GM10266 (cell line): ENCODE data around the gene FAM184B.
"Not testable (repeated sequence)": the region's sequence is repeated elsewhere in the genome, so short reads cannot be mapped to it uniquely, and the experiment has no call there.

Source experiments
- DNase-seq: peaks from one replicate; pipeline ENCODE4 v3.0.0; 2012; ENCODE audit errors: extremely low spot score
- TF ChIP-seq, protein P1 (sequence below): IDR thresholded peaks from 2 replicates; pipeline ENCODE4 v1.5.1; 2012; ENCODE audit warnings: mild to moderate bottlenecking, low read depth; ENCODE audit not compliant: control insufficient read depth, insufficient read depth; ENCODE audit errors: missing control alignments

The FAM184B gene

GRCh38 chr4:17721496-17722355 lies 59.7 kb downstream of the FAM184B start:
- TF ChIP-seq, protein P1, sequence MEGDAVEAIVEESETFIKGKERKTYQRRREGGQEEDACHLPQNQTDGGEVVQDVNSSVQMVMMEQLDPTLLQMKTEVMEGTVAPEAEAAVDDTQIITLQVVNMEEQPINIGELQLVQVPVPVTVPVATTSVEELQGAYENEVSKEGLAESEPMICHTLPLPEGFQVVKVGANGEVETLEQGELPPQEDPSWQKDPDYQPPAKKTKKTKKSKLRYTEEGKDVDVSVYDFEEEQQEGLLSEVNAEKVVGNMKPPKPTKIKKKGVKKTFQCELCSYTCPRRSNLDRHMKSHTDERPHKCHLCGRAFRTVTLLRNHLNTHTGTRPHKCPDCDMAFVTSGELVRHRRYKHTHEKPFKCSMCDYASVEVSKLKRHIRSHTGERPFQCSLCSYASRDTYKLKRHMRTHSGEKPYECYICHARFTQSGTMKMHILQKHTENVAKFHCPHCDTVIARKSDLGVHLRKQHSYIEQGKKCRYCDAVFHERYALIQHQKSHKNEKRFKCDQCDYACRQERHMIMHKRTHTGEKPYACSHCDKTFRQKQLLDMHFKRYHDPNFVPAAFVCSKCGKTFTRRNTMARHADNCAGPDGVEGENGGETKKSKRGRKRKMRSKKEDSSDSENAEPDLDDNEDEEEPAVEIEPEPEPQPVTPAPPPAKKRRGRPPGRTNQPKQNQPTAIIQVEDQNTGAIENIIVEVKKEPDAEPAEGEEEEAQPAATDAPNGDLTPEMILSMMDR: no peak

GRCh38 chr4:17719106-17719505 lies 62.3 kb downstream of the FAM184B start:
- no peak for DNase-seq
- TF ChIP-seq, protein P1: no peak

More at GRCh38 chr4:17721496-17722355, 59.7 kb downstream of the FAM184B start:
- no peak for DNase-seq

- no peak for DNase-seq
- TF ChIP-seq, protein P1: no peak
Measured at GRCh38 chr4:17718471-17718870, 63.0 kb downstream of the FAM184B start.

DNA sequence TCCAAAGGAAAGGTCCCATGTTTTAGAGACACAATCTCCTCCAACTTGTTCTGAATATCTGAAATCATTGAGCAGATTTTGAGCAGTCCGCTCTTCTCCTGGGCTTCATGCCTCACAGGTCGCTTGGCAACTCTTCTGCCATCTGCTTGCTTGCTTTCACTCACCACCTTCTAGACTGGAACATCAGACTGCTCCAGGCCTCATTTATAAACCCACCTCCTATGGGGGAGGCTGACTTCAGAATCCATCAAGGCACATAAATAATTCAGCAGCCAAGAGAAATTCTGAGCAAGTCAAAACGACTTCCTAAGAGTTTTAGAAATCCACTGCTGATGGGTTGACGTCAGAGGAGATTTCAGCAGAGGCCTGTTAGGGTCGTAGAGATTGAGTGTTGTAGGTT lies 64.1 kb downstream of the FAM184B start:
- no peak for DNase-seq
- TF ChIP-seq, protein P1: no peak

DNA sequence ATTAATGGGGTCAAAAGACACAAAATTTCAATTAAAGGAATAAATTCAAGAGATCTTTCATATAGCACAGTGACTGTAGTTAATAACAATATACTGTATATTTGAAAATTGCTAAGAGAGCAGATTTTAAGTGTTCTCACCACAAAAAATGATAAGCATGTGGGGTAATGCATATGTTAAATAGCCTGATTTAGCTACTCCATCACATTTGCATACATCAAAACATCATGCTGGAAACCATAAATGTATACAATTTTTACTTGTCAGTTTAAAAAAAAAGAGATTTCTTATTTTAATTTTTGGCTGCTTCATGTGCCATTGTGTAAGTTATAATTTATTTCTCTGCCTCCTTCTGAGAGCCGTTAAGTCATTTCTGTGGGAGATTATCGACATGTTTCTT lies 65.9 kb downstream of the FAM184B start:
- TF ChIP-seq, protein P1: no peak
- DNase-seq: no peak

- no peak for DNase-seq
- TF ChIP-seq, protein P1: no peak
Measured at GRCh38 chr4:17713779-17714178, 67.6 kb downstream of the FAM184B start.

DNA sequence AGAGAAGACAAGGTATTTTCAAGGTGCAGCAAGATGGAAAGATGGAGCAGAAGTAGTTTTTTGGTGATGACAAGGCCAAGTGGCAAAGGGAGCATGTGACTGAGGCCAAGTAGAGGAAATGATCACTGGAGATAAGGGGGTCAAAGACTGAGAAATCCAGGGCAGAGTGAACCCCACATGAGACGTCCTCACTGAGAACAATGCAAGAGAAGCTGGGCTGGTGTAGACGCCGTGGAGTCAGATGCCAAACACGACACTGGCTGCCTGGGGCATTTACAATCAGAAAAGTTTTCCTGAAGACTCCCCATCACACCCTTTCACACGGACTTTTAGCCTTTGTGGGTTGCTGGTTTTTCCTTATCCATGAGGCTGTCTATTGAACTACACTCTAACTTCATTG lies 69.3 kb downstream of the FAM184B start:
- no peak for DNase-seq
- TF ChIP-seq, protein P1: no peak

DNA sequence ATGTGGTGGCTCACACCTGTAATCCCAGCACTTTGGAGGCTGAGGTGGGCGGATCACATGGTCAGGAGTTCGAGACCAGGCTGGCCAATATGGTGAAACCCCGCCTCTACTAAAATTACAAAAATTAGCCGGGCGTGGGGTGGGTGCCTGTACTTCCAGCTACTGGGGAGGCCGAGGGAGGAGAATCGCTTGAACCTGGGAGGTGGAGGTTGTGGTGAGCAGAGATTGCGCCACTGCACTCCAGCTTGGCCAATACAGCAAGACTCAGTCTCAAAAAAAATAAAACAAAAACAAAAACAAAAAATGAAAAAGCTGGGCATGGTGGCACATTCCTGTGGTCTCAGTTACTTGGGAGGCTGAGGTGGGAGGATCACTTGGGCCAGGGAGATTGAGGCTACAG lies 70.2 kb downstream of the FAM184B start:
- DNase-seq: not testable (repeated sequence)
